Fibroblast of lung (primary cell): ENCODE results near the gene C20orf144. TPM values are rescaled to one million over a fixed set of nuclear protein-coding genes. Genes with fewer than 3 reads are reported as not detected.

ENCODE experiments used
- DNase-seq, 2 donors: peaks; one replicate each; pipeline versions ENCODE4 v3.0.0 to v3.0.0-alpha.2; 2010; ENCODE audit warnings: low read depth in 2 of 2
- H2AFZ ChIP-seq: 2 replicates; pipeline ENCODE4 v1.5.1; 2012; ENCODE audit warnings: low read length, control low read depth, inconsistent platforms
- H3K27ac ChIP-seq: 2 replicates; pipeline ENCODE4 v1.5.1; 2011; ENCODE audit warnings: low read length, control low read depth; ENCODE audit not compliant: insufficient read depth
- H3K27me3 ChIP-seq: 2 replicates; pipeline ENCODE4 v1.5.1; 2011; ENCODE audit warnings: mild to moderate bottlenecking, low read length; ENCODE audit not compliant: control insufficient read depth, insufficient read depth
- H3K36me3 ChIP-seq: 2 replicates; pipeline ENCODE4 v1.5.1; 2011; ENCODE audit warnings: low read length; ENCODE audit not compliant: control insufficient read depth, insufficient read depth
- H3K4me1 ChIP-seq: 2 replicates; pipeline ENCODE4 v1.5.1; 2011; ENCODE audit warnings: low read length; ENCODE audit not compliant: control insufficient read depth, insufficient read depth; ENCODE audit errors: extremely low read depth
- H3K4me2 ChIP-seq: 2 replicates; pipeline ENCODE4 v1.5.1; 2011; ENCODE audit warnings: low read length, control low read depth; ENCODE audit not compliant: insufficient read depth; ENCODE audit errors: extremely low read depth
- H3K4me3 ChIP-seq, 4 experiments: fragments of 200-600 bp in 1 of 4; sonication (generic) in 1 of 4; replicated peaks in 1 of 4; 2 replicates each; pipeline ENCODE4 v1.5.1; 2011 to 2016; ENCODE audit warnings: low read length in 4 of 4, low read depth in 3 of 4, mild to moderate bottlenecking in 3 of 4, control low read depth in 2 of 4, inconsistent platforms in 1 of 4, mixed read lengths in 1 of 4; ENCODE audit not compliant: insufficient read depth in 1 of 4; ENCODE audit errors: control extremely low read depth in 1 of 4
- H3K79me2 ChIP-seq: 2 replicates; pipeline ENCODE4 v1.5.1; 2012; ENCODE audit warnings: mild to moderate bottlenecking, low read length, inconsistent platforms; ENCODE audit not compliant: control insufficient read depth, insufficient read depth
- H3K9ac ChIP-seq: 2 replicates; pipeline ENCODE4 v1.5.1; 2011; ENCODE audit warnings: mild to moderate bottlenecking, low read length, control low read depth; ENCODE audit not compliant: insufficient read depth
- H3K9me3 ChIP-seq: 2 replicates; pipeline ENCODE4 v1.5.1; 2012; ENCODE audit warnings: low read depth, low read length; ENCODE audit not compliant: control insufficient read depth, insufficient read depth
- H4K20me1 ChIP-seq: 2 replicates; pipeline ENCODE4 v1.5.1; 2011; ENCODE audit warnings: low read length; ENCODE audit not compliant: control insufficient read depth, insufficient read depth; ENCODE audit errors: extremely low read depth
- CTCF ChIP-seq, 2 donors: IDR thresholded peaks in 1 of 2; conservative IDR thresholded peaks in 1 of 2; 1 replicate in 1 of 2; 2 replicates in 1 of 2; pipeline ENCODE4 v1.5.1; 2011 to 2012; ENCODE audit warnings: low read length in 2 of 2, control low read depth in 1 of 2, inconsistent platforms in 1 of 2, low read depth in 1 of 2, mild to moderate bottlenecking in 1 of 2
- EZH2 ChIP-seq: IDR thresholded peaks from 2 replicates; pipeline ENCODE4 v1.5.1; 2012; ENCODE audit warnings: low read length, control low read depth, mild to moderate bottlenecking; ENCODE audit errors: missing control alignments
- polyA plus RNA-seq, 2 donors: library from polyadenylated mRNA; depleted of rRNA in 1 of 2; stranded (reverse) in 1 of 2; unstranded in 1 of 2; fragments of >200 nt; gene quantifications; 2 replicates each; pipeline ENCODE4 v1.2.1, GENCODE V29; 2011 to 2012; ENCODE audit warnings: missing spikeins in 1 of 2
- total RNA-seq: library from RNA; depleted of rRNA; stranded (reverse); fragments of >200 nt; gene quantifications from 2 replicates; pipeline ENCODE4 v1.2.1, GENCODE V29; 2014

Gene C20orf144
- total and polyA plus RNA-seq, 2 donors (not counting 1 experiment from before 2014, with no cell fraction given): 0.10 to 0.17 TPM

GRCh38 chr20:33710681-33711445 lies 48.7 kb downstream of the C20orf144 start:
- H3K27me3 ChIP-seq: no peaks in the 10 kb centered on the region
- peaks cover 2% of the 10 kb centered on the region for H3K36me3 ChIP-seq
- H4K20me1 ChIP-seq: no peaks in the 10 kb centered on the region
- peaks cover 3% of the 10 kb centered on the region for H3K4me1 ChIP-seq
- no peak overlapping the region for H3K27ac ChIP-seq
- no peak overlapping the region for H3K4me2 ChIP-seq
- no peak overlapping the region for H2AFZ ChIP-seq
- H3K79me2 ChIP-seq: no peaks in the 10 kb centered on the region
- no peak for DNase-seq
- TF ChIP-seq CTCF (conservative IDR thresholded peaks at IDR 0.05 in 1 of 2, IDR thresholded peaks at IDR 0.05 in 1 of 2; ENCODE audit: low read depth in 1 of 2, low read length in 2 of 2) (no peak), EZH2 (no peak)
- H3K9ac ChIP-seq: no peak overlapping the region
- no peaks in the 10 kb centered on the region for H3K9me3 ChIP-seq
- H3K4me3 ChIP-seq: no peak overlapping the region

GRCh38 chr20:33711446-33711738 lies 49.3 kb downstream of the C20orf144 start:
- no peaks in the 10 kb centered on the region for H4K20me1 ChIP-seq
- no peak overlapping the region for H3K4me2 ChIP-seq
- no peak for TF ChIP-seq CTCF (conservative IDR thresholded peaks at IDR 0.05 in 1 of 2, IDR thresholded peaks at IDR 0.05 in 1 of 2; ENCODE audit: low read depth in 1 of 2, low read length in 2 of 2)
- TF ChIP-seq EZH2: no peak
- H3K4me3 ChIP-seq: no peak overlapping the region
- H3K79me2 ChIP-seq: no peaks in the 10 kb centered on the region
- H3K4me1 ChIP-seq: peaks cover 3% of the 10 kb centered on the region
- no peaks in the 10 kb centered on the region for H3K9me3 ChIP-seq
- H3K9ac ChIP-seq: no peak overlapping the region
- H3K27me3 ChIP-seq: no peaks in the 10 kb centered on the region
- DNase-seq: no peak
- H3K36me3 ChIP-seq: peaks cover 2% of the 10 kb centered on the region
- H3K27ac ChIP-seq: no peak overlapping the region
- H2AFZ ChIP-seq: no peak overlapping the region

Other genes starting within 250 kb of the C20orf144 start
- 28.8 and 46.6 TPM in 2 replicates for gene SNTA1, start 218.6 kb upstream of the C20orf144 start, total RNA-seq
- gene SNTA1, start 218.6 kb upstream of the C20orf144 start, polyA plus RNA-seq: 17.2 and 18.2 TPM in 2 replicates
- gene CBFA2T2, start 172.2 kb upstream of the C20orf144 start, total RNA-seq: 5.1 and 7.3 TPM in 2 replicates
- 4.8 and 5.6 TPM in 2 replicates for gene CBFA2T2, start 172.2 kb upstream of the C20orf144 start, polyA plus RNA-seq
- gene ACTL10, start 4.6 kb downstream of the C20orf144 start, total RNA-seq: 1.8 and 2.0 TPM in 2 replicates
- 0.26 and 0.32 TPM in 2 replicates for gene ACTL10, start 4.6 kb downstream of the C20orf144 start, polyA plus RNA-seq
- gene NECAB3, start 12.1 kb downstream of the C20orf144 start, total RNA-seq: 20.5 and 21.6 TPM in 2 replicates
- 5.1 and 7.1 TPM in 2 replicates for gene NECAB3, start 12.1 kb downstream of the C20orf144 start, polyA plus RNA-seq
- gene E2F1, start 24.1 kb downstream of the C20orf144 start, total RNA-seq: 0.51 and 2.1 TPM in 2 replicates
- gene E2F1, start 24.1 kb downstream of the C20orf144 start, polyA plus RNA-seq: 3.5 and 9.6 TPM in 2 replicates
- gene PXMP4, start 58.0 kb downstream of the C20orf144 start, total RNA-seq: 4.6 and 6.3 TPM in 2 replicates
- 4.1 and 5.2 TPM in 2 replicates for gene PXMP4, start 58.0 kb downstream of the C20orf144 start, polyA plus RNA-seq
- 0.77 and 0.99 TPM in 2 replicates for gene ZNF341, start 69.7 kb downstream of the C20orf144 start, total RNA-seq
- 1.1 and 1.6 TPM in 2 replicates for gene ZNF341, start 69.7 kb downstream of the C20orf144 start, polyA plus RNA-seq
- gene CHMP4B, start 149.0 kb downstream of the C20orf144 start, total RNA-seq: 26.3 and 26.5 TPM in 2 replicates
- gene CHMP4B, start 149.0 kb downstream of the C20orf144 start, polyA plus RNA-seq: 61.3 and 83.2 TPM in 2 replicates